GM12872 (cell line): Measurements from ENCODE around the gene TREML2.

Source experiments
- CTCF ChIP-seq: IDR thresholded peaks from 3 replicates; pipeline ENCODE4 v1.5.1; 2011; ENCODE audit warnings: low read depth, mild to moderate bottlenecking, low read length, moderate library complexity; ENCODE audit not compliant: insufficient read depth

TREML2 gene

GRCh38 chr6:41191569-41191968, 9.4 kb downstream of the TREML2 start:
- TF ChIP-seq CTCF: peak; percentile 49; the same call in 2 of the 3 replicates

DNA sequence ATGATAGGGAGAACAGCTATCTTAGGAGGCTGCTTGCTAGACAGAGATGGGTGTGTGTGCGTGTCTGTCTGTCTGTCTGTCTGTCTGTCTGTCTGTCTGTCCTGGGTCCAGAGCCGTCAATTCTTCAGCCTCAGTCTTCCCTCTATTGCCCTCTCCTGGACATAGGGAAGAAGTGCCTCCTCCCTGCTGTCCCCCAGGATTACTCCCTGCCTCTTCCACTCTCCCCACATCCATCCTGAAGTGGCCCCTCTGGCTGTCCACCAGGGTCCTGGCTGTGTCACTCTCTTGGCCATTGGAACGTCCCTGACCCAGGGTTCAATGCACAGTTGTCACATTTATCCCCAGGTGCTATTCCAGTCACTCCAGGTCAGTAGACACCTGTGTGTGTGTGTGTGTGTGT, 10.2 kb downstream of the TREML2 start:
- TF ChIP-seq CTCF: peak; percentile 24; the same call in 1 of the 3 replicates

DNA sequence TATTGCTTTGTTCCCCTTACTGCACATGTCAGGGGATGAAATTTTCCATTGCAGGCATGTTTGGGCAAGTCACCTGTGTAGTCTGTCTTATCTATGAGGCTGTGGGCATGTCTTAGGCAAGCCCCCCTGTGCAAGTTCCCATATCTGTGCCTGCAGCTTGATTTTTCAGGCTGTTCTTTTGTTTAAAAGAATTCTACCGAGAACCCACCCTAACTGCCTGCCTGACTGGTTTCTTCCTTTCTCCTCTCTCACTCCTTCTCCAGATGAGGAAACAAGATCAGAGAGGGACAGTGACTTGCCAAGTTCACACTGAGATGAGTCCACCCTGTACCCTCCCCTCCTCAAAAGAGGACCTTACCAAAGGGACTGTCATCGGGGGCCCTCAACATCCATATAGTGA, 11.0 kb downstream of the TREML2 start:
- no peak for TF ChIP-seq CTCF

- TF ChIP-seq CTCF: no peak
Measured at GRCh38 chr6:41187924-41188886, 12.7 kb downstream of the TREML2 start.

DNA sequence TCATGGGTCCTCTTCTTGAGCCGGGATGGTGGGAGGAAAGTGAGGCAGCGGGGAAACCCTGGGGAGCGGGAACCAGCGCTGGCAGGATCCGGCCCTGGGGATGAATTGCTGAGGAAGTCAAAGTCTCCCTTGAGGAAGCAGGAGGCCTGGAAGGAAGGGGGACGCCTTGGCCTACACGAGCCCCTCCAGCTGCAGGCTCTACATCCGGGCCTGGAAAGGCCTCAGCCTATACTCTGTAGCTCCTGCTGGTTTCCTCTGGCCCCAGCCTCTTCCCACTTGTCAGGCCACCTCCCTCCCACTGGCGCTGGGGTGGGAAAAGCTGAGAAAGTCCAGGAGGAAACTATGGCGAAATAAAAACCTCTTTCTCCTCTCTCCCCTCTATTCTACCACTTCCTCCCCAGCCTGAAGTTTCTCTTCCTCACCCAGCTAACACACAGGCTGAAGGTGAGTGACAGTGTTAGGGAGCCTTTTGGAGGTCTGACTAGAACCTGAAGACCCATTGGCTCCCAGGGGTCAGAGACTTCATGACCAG, 14.9 kb downstream of the TREML2 start:
- no peak for TF ChIP-seq CTCF

DNA sequence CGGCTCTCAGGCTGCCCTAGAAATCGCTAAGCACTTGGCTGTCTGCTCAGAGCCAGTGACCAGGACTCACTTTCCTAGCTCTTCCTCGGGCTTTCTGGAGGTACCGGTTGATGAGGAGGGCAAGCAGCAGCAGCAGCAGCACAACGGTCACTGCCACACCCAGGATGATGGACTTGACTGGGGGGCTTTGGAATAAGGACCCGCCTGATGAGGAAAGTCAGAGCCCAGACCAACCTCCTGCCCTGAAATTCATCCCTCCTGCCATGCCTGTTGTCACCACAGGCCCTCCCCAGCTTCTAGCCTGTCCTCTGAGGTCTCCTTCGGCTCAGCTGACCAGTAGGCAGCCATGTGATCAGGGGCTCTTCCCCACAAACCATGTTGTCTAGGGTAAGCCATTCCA, 16.2 kb downstream of the TREML2 start:
- TF ChIP-seq CTCF: no peak

GRCh38 chr6:41182069-41183034, 18.6 kb downstream of the TREML2 start:
- TF ChIP-seq CTCF: peak; percentile 72
